ENCODE data around the gene TINAGL1.

DNA sequence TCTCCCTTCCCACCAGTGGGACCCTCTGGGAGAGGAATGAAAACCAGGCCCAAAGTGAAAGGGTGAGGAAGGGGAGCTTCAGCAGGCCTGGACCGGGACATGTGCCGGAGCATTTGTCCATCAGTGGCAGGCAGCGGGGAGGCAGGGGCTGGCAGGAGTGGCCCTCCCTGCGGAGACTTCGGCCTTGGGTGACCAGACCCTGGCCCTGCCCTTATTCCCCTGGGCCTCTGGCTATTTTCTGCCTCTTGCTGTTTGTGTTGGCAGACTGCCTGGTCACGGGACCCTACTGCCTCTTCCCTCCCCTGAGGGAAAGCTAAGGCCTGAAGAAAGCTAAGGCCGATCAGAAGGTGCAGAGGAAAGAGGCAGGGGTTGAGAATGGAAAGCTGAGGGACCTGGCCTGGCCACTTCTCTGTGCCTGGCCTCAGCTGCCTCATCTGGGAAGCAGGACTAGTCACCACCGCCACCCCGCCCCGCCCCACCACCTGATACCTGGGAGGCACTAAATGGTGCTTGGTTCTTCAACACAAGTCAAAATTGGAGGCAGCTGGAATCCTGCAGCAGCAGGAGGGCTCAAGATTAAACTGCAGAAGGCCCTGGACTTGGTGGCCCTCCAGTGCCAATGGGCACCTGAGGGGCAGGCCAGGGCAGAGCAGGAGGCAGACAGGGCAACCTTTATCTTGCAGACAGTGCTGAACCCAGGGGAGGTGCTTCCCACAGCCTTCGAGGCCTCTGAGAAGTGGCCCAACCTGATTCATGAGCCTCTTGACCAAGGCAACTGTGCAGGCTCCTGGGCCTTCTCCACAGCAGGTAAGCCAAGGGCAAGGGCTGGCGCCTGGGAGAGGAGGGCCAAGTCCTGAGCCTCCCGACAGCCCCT lies 7.9 kb downstream of the TINAGL1 start:
- no peak for TF ChIP-seq CTCF (IDR thresholded peaks at IDR 0.05 in 8 of 11, conservative IDR thresholded peaks at IDR 0.05 in 3 of 11)
- no peak for TF ChIP-seq POLR2A (IDR thresholded peaks at IDR 0.05)
- TF ChIP-seq POLR2AphosphoS5 (IDR thresholded peaks at IDR 0.05): peak; percentile 58 to 84 (median 79)

Data from spleen (tissue), 7 donors.